ENCODE results near the gene COL18A1. TPM values are rescaled to one million over a fixed set of nuclear protein-coding genes. Genes with fewer than 3 reads are reported as not detected.

The COL18A1 gene
- total and polyA plus RNA-seq, 11 donors: 31.7 to 109 (median 59.0) TPM

- peak overlapping the region in 3 of 12 donors; percentile 9 to 20 (median 17) for H3K27ac ChIP-seq
- DNase-seq: peak in 3 of 5 donors; percentile 10 to 23 (median 22)
- no peaks in the 10 kb centered on the region for H3K9me3 ChIP-seq
- WGBS, 4 donors: 72 to 87% (median 84%) methylated on average over 10 to 20 of the region's 20 CpGs
- no peaks in the 10 kb centered on the region for H3K27me3 ChIP-seq
- H3K4me3 ChIP-seq: no peak overlapping the region
- no peak for ATAC-seq
- peaks cover 0 to 55% (median 17%) of the 10 kb centered on the region in 12 donors for H3K4me1 ChIP-seq
- no peak for TF ChIP-seq CTCF (IDR thresholded peaks at IDR 0.05)
- no peak for TF ChIP-seq POLR2A (IDR thresholded peaks at IDR 0.05)
- intact Hi-C loops (cut with DNase I): no loop called here
- no peaks in the 10 kb centered on the region for H3K36me3 ChIP-seq
Observed at GRCh38 chr21:45417951-45418300, 13.0 kb downstream of the COL18A1 start.

- peak in 4 of 5 donors; percentile 8 to 52 (median 22) for DNase-seq
- no peak for TF ChIP-seq CTCF (IDR thresholded peaks at IDR 0.05)
- TF ChIP-seq POLR2A (IDR thresholded peaks at IDR 0.05): no peak
- H3K36me3 ChIP-seq: no peaks in the 10 kb centered on the region
- no peaks in the 10 kb centered on the region for H3K27me3 ChIP-seq
- WGBS, 4 donors: 81 to 87% (median 82%) methylated on average over 25 to 34 of the region's 34 CpGs
- no peaks in the 10 kb centered on the region for H3K9me3 ChIP-seq
- H3K4me1 ChIP-seq: peaks cover 0 to 51% (median 12%) of the 10 kb centered on the region in 12 donors
- H3K4me3 ChIP-seq: no peak overlapping the region
- H3K27ac ChIP-seq: no peak overlapping the region
- intact Hi-C loops (cut with DNase I): no loop called here
- no peak for ATAC-seq
Observed at GRCh38 chr21:45418301-45419071, 13.5 kb downstream of the COL18A1 start.

- no peak for TF ChIP-seq POLR2A (IDR thresholded peaks at IDR 0.05)
- no peak for TF ChIP-seq CTCF (IDR thresholded peaks at IDR 0.05)
- Histone ChIP-seq H3K36me3 (no peaks in the 10 kb centered on the region), H3K27me3 (no peaks in the 10 kb centered on the region), H3K9me3 (no peaks in the 10 kb centered on the region), H3K4me3 (no peak overlapping the region), H3K27ac (peak overlapping the region in 4 of 12 donors; percentile 63 to 90 (median 70)), H3K4me1 (peaks cover 0 to 51% (median 11%) of the 10 kb centered on the region in 12 donors)
- intact Hi-C loops (cut with DNase I): no loop called here
- ATAC-seq (no peak), DNase-seq (peak in 2 of 5 donors; percentile 3 to 23)
- WGBS, 4 donors: 91 to 97% (median 97%) methylated on average over 22 to 25 of the region's 25 CpGs
Observed at GRCh38 chr21:45419162-45419561, 14.2 kb downstream of the COL18A1 start.
